HG03060 (cell line): Measurements from ENCODE around the gene LYSMD4.

Source experiments
- ATAC-seq: cut with Tn5 transposase; IDR thresholded peaks from one replicate; pipeline ENCODE4 v1.9.1; 2021; ENCODE audit warnings: low read depth, moderate number of reproducible peaks; ENCODE audit not compliant: unreplicated experiment

LYSMD4 gene

DNA sequence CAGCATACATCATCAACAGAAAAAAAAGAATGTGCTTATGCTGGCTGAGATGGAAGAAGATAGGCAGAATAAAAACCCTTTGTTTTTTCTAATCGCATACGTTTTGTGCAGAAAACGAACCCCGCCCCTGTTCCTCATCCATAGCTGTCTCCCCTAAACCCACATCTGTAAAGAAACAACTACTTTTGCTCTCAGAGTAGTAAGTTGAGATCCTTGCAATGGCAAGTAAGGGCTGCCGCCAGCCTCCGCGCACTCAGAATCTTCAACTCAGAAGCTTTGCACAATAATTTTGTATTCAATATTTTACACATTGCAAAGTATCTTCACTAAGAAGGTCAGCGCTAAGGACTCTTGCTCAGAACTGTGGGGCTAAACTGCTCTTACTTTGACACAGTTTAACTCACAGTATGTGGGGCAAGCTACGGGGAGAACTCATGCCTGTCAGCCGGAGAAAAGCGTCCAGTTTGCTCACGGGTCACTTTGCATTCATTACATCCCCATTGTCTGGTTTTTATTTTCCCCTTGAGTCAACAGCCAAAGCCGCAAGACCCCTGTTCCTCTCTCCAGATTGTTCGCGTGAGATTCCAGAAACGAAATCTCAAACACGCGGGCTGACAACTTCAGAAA, 1.0 kb downstream of the LYSMD4 start:
- no peak for ATAC-seq

DNA sequence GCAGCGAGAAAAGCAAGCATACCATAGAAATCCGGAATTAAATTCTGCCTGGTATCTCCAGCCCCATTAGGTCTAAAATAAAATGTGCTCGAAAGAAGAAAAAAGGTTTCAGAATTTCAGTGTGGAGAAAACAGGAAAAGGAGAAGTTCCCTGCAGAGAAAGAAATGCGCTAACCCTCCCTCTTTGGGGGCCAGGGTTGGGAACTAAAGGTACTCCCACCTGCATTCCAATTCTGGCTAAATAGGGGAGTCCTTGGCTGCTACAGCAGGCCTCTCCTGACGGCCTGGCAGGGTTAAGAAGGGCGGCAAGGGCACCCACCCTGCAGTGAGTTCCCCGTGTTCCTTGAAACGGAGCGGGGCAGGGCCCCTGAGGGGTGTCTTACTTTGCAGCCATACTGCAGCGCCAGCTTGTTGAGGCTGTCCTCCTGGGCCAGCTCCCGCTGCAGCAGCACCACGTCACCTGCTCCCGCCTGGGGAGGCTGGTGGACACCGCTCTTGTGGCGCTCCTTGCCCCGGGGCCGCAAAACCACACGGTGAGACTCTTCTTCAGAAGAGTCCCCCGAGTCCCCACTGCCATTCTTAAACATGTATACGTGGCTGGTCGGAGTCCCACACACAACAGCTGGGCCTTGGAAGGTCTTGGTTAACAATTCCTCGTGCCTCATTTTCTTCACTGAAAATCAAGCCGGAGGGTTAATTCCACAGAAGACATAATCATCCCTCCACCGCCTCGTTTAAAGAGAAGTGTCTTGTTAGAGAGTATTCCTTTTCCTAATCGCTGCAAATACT, 1.7 kb downstream of the LYSMD4 start:
- ATAC-seq, result no peak

DNA sequence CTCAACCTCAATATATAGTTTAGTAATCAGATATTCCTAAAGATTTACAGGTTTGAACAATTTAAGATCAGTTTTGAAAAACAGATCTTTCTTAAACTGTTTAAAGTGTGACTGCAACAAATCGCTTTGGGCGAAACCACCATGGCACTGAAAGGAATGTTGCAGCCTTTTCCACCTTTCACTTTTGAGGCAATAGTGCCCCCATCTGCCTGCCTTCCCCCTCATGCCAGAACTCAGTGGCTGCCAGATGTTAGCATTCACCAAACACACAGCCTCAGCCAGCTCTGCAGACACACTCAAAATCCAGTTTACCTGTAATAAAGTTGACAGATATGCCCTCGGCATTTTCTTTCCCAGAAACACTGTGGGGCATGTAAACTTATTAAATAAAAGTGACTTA, 3.3 kb downstream of the LYSMD4 start:
- no peak for ATAC-seq

DNA sequence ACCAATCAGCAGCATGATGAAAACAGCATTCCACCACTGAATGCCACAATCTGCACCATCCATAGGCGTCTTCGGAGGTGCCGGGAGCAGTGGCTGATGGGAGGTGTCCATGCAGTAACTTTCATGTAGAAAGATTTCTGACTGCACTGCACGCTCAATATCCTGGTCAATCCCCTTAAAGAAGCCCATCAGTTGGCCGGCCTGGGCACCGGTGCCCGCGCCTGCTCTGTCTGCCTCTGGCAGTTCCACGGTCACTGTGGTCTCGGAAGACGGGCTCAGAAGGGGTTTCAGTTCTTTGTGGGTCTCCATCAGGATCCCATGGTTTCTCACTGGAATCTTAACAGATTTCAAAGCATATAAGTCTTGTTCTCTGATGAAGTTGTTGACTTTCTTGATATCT, 3.9 kb downstream of the LYSMD4 start:
- ATAC-seq, result no peak

DNA sequence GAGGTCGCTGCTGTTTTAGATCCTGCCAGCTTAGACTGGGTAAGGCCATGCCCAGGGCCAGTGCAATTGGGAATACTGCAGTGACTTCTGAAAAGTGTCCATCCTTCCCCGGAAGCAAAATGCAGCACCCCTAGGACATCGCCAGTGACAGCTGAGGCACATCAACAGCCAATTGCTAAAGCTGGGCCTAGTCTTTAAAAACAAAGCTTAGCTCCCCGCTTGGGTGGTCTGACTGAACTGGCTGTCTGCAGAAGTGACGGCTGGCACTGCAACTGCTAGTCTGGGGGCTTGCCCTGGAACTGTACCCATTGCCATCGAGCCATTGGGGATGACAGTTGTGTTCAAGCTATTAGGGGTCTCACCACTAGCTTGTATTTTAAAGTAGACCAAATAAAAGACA, 4.3 kb downstream of the LYSMD4 start:
- no peak for ATAC-seq

DNA sequence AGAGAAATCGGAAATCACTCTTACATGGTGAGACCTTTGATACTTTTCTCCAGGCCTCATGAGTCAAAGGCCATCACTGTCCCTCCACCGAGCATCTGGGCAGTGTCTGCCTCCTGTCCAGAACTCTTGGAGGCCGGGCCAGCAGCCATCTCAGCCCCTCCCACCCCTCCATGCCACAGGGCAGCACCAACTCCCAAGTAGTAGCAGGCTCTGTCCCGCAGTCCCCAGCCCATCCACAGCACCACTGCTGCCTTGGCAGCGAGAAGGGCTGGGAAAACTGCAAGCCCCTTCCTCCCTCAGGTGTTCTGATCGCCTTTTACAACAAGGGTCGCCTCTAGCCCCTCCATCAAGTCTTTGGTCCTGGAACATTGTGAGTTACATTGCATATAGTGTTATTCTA, 5.5 kb downstream of the LYSMD4 start:
- ATAC-seq, result no peak

DNA sequence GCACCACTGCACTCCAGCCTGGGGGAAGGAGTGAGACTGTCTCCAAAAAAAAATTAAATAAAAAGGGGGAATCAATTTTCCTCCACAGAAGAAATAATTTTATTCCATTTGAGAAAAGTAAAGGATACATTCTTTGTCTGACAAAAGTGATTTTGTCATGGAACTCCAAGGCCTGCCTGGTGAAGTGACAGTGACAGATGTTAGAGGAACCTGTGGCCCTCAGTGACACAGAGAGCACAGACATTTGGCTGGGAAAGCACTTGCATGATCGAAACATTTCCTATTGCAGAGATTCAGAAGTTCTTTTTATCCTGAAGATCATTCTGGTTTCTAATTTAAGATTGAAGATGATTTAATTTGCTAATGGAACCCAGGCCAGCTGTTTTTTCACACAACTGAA, 5.9 kb downstream of the LYSMD4 start:
- ATAC-seq, result no peak

DNA sequence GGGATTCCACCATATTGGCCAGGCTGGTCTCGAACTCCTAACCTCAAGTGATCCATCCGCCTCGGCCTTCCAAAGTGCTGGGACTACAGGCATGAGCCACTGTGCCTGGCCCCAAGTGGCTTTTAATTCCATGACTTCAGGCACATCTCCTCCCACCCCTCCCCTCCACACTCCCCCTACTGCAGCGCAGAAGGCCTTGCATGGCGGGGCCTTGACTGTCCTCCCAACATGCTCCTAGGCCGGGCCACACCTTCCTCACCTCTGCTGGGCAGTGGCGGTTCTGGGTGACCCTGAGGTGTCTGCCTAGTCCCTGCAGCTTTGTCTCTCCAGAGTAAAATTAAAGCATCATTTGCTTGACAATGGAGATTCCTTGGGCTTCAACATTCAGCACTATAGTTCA, 6.9 kb downstream of the LYSMD4 start:
- ATAC-seq, result no peak

DNA sequence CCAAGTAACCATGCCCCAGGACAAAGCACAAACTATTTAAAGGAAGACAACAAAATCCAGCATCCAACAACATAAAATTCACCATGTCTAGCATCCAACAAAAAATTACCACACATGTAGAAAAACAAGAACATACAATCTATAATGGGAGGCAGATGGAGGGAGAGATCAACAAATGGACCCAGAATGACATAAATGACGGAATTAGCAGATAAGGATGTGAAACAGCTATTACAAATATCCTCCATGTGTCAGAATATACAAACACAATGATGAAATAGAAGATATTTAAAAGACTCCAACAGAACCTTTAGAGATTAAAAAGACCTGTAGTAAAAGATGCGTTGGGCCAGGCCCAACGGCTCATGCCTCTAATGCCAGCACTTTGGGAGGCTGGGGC, 10.8 kb downstream of the LYSMD4 start:
- no peak for ATAC-seq

DNA sequence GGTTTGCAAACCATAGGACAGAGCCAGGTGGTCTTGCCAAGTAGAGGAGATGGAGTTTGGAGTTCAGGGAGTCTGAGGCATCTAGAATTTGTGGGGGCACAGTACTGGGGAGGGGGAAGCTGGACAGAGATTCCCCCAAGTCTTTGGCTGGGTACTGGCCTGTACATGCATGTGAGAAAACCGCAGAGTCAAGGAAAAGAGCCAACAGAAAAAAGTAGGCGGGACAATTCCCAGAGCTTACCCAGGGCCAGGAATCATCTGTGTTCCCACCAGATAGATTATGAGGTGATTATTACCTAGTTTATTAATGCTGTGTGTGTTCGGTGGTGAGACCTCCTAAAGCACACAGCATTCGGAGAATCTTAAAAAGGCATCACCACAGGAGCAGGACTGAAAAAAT, 11.3 kb downstream of the LYSMD4 start:
- no peak for ATAC-seq

DNA sequence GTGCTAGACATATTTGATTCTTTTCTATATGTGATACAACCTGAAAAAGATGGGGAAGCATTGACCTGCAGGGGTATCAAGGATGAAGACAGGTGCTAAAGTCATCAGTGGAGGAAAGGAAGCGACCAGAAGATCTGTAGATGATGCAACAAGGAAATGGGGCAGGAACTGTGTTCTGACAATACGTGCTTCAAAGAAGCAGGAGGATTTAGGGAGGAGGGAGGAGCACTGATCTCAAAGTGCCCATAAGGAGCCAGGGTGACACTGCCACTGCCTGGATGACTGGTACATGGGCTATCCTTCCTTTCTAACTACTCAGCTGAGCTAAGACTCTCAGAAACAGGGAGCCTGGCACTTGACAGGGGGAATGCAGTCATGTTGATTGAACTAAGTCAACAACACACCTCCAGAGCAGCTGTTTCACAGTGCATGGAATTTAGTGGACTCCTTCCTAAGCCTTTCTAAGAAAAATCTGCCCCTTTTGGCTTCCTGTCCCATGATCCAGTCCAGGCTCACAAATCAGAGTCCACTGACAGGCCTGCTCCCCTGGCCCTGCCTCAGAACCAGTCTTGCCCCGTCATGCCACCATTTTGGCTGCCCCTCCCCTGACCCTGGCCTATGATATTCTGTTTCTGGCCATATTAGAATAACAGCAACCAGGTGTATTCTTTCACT, 12.0 kb downstream of the LYSMD4 start:
- no peak for ATAC-seq

DNA sequence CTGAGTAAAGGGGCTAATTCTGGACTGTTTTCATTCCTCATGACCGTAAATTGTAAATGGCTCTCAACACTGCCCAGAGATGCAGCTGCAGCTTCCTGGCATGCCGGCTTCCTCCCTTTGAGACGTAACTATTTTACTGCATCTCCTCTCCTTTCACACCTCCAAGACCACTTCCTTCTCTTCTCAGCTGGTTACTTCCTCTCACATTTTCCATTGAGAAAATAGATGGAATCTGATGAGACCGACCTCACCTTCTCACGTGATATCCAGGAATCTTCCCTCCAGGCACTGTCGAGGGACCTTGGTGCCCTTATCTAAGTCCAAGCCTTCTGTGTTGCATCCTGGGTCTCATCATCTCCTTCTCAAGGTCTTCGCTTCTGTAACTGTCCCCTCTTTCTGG, 12.7 kb downstream of the LYSMD4 start:
- ATAC-seq, result no peak

DNA sequence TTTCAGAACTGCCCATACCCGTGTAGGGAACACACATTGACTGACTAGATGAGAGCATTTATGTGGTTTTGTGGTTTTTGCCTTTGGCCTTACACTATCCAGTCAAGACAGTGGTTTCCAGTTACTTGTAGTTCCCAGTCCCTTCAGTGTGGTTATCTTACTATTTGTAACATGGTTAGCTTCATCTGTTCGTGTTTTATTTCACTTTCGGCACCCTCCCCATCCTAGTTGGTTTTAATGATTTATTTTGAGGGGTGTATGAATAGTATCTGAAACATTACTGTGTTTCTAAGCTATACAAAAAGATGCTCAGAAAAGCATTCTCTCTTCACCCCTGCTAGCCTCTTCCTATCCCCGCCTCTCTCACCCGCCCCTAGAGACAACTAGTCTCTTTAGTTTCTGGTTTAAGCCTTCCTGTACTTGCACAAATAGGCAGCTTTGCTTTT, 14.1 kb downstream of the LYSMD4 start:
- peak; percentile 87 for ATAC-seq

DNA sequence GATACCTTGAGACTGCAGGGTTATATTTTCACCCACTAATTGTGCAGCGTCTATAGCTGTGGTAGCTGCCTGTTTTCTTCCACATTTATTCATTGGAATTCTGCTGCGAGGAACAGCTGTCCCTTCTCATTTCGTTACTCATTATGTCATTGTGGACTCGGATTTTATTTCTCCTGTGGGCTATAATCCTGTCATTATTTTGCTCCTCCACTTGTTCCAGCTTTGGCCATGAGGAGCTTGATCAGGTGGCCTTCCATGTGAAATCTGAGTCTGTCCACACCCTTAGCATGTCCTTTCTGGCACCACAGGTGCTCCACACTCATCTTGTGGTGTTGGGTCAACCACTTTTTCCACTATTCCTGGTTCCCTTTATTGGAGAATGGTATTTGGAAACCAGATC, 14.8 kb downstream of the LYSMD4 start:
- ATAC-seq, result no peak

DNA sequence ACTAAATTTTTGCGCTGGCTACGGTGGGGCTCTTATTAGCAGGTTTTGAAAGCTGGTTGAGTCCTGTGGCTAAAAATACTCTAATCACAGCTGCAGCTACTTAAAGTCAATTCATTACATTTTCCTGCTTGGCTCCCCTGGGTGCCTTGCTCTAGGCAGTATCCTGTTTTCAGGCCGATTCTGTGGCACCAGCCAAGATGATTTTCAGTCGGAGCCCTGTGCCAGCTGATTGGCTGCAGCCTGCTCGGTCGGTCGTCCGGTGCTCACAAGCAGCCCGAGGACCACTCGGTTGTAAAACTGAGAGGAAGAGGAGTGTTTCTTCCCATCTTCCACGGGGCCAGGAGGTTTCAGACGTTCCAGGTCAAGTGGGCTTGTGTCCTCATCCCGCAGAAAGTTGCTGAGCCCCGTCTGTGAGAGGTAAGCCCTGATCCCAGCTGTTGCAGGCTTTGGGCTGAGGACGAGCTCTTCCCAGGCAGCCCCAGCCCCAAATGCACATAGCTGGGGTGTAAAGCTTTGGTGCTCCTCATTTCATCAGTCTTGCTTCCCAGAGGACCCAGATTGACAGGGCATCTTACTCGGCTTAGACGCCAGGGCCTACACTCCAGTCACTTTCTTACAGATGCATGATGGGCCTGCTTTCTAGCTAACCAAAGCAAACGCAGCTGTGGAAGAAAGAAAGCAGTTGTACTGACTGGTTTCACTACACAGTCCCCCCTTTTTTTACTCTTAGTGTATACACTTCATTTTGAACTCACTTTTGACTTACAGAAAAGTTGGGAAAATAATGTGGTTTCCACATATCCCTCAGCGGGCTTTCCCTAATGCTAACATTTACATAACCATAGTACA, 15.9 kb downstream of the LYSMD4 start:
- no peak for ATAC-seq

DNA sequence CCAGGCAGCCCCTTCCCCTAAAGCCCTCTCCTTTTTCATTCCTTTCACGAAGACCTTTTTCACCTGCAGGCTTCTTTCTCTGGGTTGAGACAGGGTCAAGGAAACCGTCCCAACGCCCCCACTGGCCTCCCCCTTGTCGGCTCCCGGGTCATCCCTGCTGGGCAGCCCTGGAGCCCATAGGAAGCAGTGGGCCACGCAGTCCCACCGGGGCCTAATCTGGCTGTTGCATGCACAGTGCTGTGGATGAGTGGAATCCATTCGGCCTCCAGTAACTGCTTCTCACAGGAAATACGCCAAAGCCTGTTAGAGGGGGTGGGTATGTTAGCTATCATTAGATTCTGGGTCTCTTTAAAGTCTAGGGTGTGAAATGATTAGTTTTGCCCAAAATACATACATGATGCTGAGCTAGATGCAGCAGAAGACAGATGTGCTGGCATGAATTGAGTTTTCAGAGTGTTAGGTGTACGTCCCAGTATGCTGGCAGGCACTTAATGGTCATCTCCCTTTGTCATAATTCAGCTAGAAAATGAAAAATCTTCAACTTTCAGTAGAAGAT, 16.6 kb downstream of the LYSMD4 start:
- ATAC-seq, result no peak

DNA sequence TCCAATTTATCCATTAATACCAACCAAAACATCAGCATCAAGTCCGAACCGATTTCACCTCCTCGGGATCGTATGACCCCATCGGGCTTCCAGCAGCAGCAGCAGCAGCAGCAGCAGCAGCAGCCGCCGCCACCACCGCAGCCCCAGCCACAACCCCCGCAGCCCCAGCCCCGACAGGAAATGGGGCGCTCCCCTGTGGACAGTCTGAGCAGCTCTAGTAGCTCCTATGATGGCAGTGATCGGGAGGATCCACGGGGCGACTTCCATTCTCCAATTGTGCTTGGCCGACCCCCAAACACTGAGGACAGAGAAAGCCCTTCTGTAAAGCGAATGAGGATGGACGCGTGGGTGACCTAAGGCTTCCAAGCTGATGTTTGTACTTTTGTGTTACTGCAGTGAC, 20.8 kb downstream of the LYSMD4 start:
- ATAC-seq, result no peak

DNA sequence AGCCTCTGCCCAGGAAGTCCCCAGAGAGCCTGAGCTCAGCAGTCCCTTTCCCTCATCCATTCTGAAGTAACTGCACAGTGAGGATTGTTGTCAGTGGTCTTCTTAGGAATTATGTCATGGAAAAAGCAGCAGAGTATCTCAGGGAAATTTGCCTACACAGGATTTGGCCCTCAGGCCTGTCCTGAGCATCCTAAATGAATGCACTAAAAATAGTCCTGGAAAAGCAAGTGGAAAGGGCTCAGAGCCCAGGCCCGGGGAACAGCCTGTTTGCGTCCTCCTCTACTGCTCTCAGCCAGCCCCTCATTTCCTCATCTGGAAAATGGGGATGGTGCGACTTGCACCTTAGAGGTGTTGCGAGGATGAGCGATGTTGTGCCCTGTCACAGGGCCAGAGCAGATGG, 21.6 kb downstream of the LYSMD4 start:
- ATAC-seq, result no peak

DNA sequence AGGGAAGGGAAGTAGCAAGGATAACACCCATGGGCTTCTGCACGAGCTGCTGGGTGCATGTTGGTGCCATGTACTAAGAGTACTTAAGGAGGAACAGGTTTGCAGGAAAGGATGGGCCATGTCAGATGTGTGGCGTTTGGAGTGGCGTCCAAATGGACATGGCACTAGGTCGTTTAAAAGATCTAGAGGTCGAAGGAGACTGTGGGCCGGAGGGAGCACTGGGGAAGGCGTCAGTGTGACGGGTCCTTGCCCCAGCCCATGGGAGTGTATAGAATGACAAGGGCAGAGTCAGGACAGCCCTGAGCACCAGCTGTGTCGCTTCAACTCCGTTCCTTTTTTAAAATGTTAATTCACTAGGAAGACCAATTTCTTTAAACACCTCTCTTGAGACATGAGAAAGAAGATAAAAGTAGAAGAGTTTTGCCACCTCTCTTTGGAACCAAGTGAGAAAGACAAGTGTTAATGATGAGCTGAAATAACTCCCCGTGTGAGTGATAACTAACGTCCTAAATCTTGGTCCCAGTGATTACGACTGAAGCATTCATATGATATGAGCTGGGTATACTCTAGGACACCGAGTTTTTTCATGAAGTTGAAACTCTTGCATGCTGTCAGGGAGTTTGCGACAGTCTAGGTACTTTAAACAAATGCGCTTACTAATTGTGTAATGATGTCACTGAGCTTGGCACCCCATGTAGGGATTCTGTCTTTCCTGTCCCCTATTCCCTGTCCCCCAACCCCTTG, 23.8 kb downstream of the LYSMD4 start:
- ATAC-seq, result no peak

DNA sequence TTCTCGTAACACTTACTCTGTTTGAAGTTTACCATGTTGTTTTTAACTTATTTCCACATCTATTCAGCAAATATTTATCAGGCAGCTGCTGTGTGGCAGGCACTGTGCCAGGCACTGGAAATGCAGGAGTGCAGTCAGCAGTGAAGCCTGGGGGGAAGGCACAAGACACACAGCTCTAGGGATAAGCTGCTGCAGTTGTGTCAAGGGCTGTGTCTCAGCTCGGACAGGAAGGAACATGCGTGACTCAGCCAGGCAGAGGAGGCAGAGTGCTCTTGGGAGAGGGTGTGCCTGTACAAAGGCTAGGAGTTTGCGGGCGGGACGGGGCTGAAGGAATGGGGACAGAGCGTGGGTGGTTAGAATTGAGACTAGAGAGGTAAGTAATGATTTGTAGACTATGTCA, 24.7 kb downstream of the LYSMD4 start:
- ATAC-seq, result no peak
